Transverse colon (tissue), 4 donors: ENCODE measurements around the gene ISYNA1. TPM values are rescaled to one million over a fixed set of nuclear protein-coding genes. Genes with fewer than 3 reads are reported as not detected.

Experiments used
- DNase-seq: peaks from one replicate; pipeline ENCODE4 v3.0.0-alpha.2; 2019
- H3K27ac ChIP-seq, 4 donors: fragments of 200-600 bp; sonication (generic); 2 replicates each; pipeline ENCODE4 v1.5.1; 2016 to 2018; ENCODE audit warnings: inconsistent platforms in 4 of 4
- H3K27me3 ChIP-seq: fragments of 200-600 bp; sonication (generic); 2 replicates; pipeline ENCODE4 v1.5.1; 2017; ENCODE audit warnings: inconsistent platforms
- H3K36me3 ChIP-seq, 4 donors: fragments of 200-600 bp; sonication (generic); 2 replicates each; pipeline ENCODE4 v1.5.1; 2017 to 2019; ENCODE audit warnings: inconsistent platforms in 4 of 4
- H3K4me1 ChIP-seq, 4 donors: fragments of 200-600 bp; sonication (generic); 2 replicates each; pipeline ENCODE4 v1.5.1; 2017 to 2020; ENCODE audit warnings: inconsistent platforms in 4 of 4
- H3K4me3 ChIP-seq, 4 donors: fragments of 200-600 bp; sonication (generic); 1 replicate in 1 of 4; 2 replicates in 3 of 4; pipeline versions ENCODE4 v1.5.1 to v1.6.1; 2017 to 2019; ENCODE audit warnings: inconsistent platforms in 4 of 4
- H3K9me3 ChIP-seq, 2 donors: fragments of 200-600 bp; sonication (generic); 2 replicates each; pipeline ENCODE4 v1.5.1; 2017 to 2019; ENCODE audit warnings: inconsistent platforms in 2 of 2
- CTCF ChIP-seq, 5 experiments: fragments of 200-600 bp in 3 of 5; fragments of 450-650 bp in 2 of 5; sonication (generic) in 3 of 5; IDR thresholded peaks; 1 replicate in 2 of 5; 2 replicates in 3 of 5; pipeline ENCODE4 v1.5.1; 2016 to 2017; ENCODE audit warnings: antibody characterized with exemption in 5 of 5, inconsistent platforms in 3 of 5, mild to moderate bottlenecking in 2 of 5, moderate library complexity in 1 of 5
- EP300 ChIP-seq: sonication (generic); formaldehyde crosslinking; IDR thresholded peaks from one replicate; pipeline ENCODE4 v1.6.1; 2017; ENCODE audit warnings: antibody characterized with exemption, low read depth
- POLR2A ChIP-seq: fragments of 450-650 bp; IDR thresholded peaks from one replicate; pipeline ENCODE4 v1.6.1; 2016; ENCODE audit warnings: antibody characterized with exemption, mild to moderate bottlenecking, moderate library complexity
- POLR2AphosphoS5 ChIP-seq, 3 donors: sonication (generic); formaldehyde crosslinking; IDR thresholded peaks; one replicate each; pipeline ENCODE4 v1.6.1; 2016; ENCODE audit warnings: antibody characterized with exemption in 3 of 3
- WGBS, 2 donors: methylation state at CpG; one replicate each; pipeline ENCODE4 v1.1.5; 2018; ENCODE audit warnings: low coverage in 1 of 2; 5-methylcytosine and 5-hydroxymethylcytosine counted together
- in situ Hi-C, 4 donors: fragments of 200-750 bp; cut with MboI; loops; one replicate each; pipeline versions ENCODE4 v1.15.0 to v1.15.1; 2017; ENCODE audit warnings: low sequenced_read_pairs in 3 of 4, low pct_ligation_motif_present in 1 of 4, low pct_unique_long_range_greater_than_20kb in 1 of 4
- intact Hi-C: fragments of 100-400 bp; cut with DNase I; formaldehyde crosslinking; loops from one replicate; pipeline ENCODE4 v1.15.1; 2023; ENCODE audit warnings: low total_unique reads
- total RNA-seq, 4 donors: library from RNA; depleted of rRNA; stranded (reverse); fragments of >200 nt; gene quantifications; one replicate each; pipeline ENCODE4 v1.1.0, GENCODE V29; 2016

Gene ISYNA1
- total RNA-seq, 4 donors from 2014 or later = 3.0 to 15.1 (median 8.8) TPM

- Histone ChIP-seq H3K27me3 (no peaks in the 10 kb centered on the region), H3K4me3 (no peak overlapping the region), H3K4me1 (peaks cover 0 to 18% (median 11%) of the 10 kb centered on the region in 4 donors), H3K36me3 (peaks cover 0 to 21% (median 6%) of the 10 kb centered on the region in 4 donors), H3K27ac (no peak overlapping the region), H3K9me3 (no peaks in the 10 kb centered on the region)
- TF ChIP-seq CTCF (IDR thresholded peaks at IDR 0.05) (no peak), POLR2A (no peak), POLR2AphosphoS5 (IDR thresholded peaks at IDR 0.05) (no peak), EP300 (no peak)
- 75 to 82% methylated on average over 2 to 10 of the region's 10 CpGs for WGBS, 2 donors
- in situ Hi-C loops = loop anchor here (25.0 kb wide), 3 partner anchors 134 to 409 kb away; partner anchors contain the start of genes REX1BD (in 2 of the 4) and UPF1 (in 2 of the 4)
- no peak for DNase-seq
- intact Hi-C loops = no loop called here
These were observed 15.5 kb upstream of the ISYNA1 start for GRCh38 chr19:18453269-18454024.

DNA sequence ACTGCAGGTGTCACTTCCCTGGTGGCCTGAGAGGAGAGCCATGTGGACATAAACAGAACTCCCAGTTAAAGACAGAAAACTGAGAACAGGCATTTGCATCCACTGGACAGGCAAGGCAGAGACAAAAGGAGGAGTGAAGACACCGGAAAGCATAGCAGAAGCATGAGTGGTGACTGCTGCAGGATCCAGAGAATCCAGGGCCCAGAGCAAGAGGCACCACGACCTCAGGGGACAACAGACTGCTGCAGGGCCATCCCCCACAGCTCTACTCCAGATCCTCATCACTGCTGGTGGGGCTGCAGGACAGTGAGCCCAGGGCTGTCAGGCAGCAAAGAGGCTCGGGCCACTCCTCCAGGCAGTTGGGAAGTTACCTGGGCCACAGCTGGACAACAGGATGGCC, 14.5 kb upstream of the ISYNA1 start:
- H3K9me3 ChIP-seq = no peaks in the 10 kb centered on the region
- no peak for TF ChIP-seq POLR2AphosphoS5 (IDR thresholded peaks at IDR 0.05)
- no peak for TF ChIP-seq POLR2A
- no peak for TF ChIP-seq CTCF (IDR thresholded peaks at IDR 0.05)
- no peak for TF ChIP-seq EP300
- peaks cover 0 to 16% (median 10%) of the 10 kb centered on the region in 4 donors for H3K4me1 ChIP-seq
- intact Hi-C loops (no loop called here), in situ Hi-C loops (loop anchor here (25.0 kb wide), 3 partner anchors 135 to 410 kb away; partner anchors contain the start of genes REX1BD (in 2 of the 4) and UPF1 (in 2 of the 4))
- no peak for DNase-seq
- peaks cover 0 to 21% (median 6%) of the 10 kb centered on the region in 4 donors for H3K36me3 ChIP-seq
- 50 to 77% methylated on average over 1 to 3 of the region's 3 CpGs for WGBS, 2 donors
- no peak overlapping the region for H3K27ac ChIP-seq
- no peaks in the 10 kb centered on the region for H3K27me3 ChIP-seq
- no peak overlapping the region for H3K4me3 ChIP-seq

DNA sequence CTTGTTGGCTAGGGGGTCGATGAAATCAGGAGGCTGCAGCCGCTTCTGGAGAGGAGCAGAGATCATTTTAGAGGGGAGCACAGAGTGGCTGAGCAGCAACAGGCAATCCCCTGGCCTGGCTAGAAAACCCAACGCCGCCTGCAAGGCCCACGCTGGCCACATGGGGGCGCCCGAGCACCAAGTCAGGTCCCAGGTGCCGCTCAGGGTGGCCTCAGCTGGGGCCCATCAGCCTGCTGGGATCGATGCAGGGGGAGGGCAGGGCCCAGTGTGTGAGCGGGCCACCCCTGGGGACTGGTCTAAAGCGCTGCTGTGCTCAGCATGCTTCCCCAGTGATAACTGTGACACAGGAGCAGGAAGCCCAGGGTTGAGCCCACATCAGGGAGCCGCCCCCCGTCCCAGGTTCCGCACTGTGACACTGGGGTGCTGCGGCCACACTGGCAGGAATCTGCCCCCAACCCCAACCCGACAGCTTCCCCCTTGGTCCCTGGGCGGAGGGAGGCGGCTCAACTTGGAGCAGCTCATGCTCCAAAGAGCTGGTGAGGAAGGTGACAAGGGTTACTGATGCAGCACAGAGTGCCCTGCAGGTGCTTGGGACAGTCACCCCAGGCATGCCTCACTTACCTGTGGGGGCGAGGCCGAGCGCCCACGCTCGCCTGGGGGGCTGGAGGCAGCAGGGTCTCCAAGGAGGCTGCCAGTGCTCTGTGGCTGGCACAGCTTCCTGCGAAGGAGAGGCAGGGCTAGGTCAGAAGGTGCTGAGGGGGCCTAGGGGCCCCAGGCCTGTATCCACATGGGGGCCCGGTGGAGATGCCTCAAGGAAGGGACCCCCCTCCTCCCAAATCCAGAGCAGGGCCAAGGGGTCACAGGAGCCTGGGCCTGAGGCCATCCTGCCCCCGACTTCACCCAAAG, 13.3 kb upstream of the ISYNA1 start:
- no peak overlapping the region for H3K27ac ChIP-seq
- H3K4me3 ChIP-seq = no peak overlapping the region
- peak; percentile 90 for DNase-seq
- WGBS, 2 donors = 47% methylated on average over 25 of the region's 26 CpGs; no CpG with 5 or more reads in 1 of the 2 donors
- intact Hi-C loops = no loop called here
- peaks cover 0 to 6% (median 5%) of the 10 kb centered on the region in 4 donors for H3K4me1 ChIP-seq
- TF ChIP-seq CTCF (IDR thresholded peaks at IDR 0.05) = peak; percentile 94 to 99 (median 98)
- TF ChIP-seq POLR2AphosphoS5 (IDR thresholded peaks at IDR 0.05) = peak in 2 of 3 donors; percentile 43 to 51
- TF ChIP-seq EP300 = no peak
- no peak for TF ChIP-seq POLR2A
- no peaks in the 10 kb centered on the region for H3K9me3 ChIP-seq
- in situ Hi-C loops = loop anchor here (25.0 kb wide), 3 partner anchors 136 to 411 kb away; partner anchors contain the start of genes REX1BD (in 2 of the 4) and UPF1 (in 2 of the 4)
- H3K27me3 ChIP-seq = no peaks in the 10 kb centered on the region
- peaks cover 0 to 29% (median 8%) of the 10 kb centered on the region in 4 donors for H3K36me3 ChIP-seq
